DMS79 (cell line): ENCODE results near the gene MTA3.
"Not testable (repeated sequence)": the region's sequence is repeated elsewhere in the genome, so short reads cannot be mapped to it uniquely, and the experiment has no call there.

Source experiments
- DNase-seq: peaks from one replicate; lab custom pipeline; 2025; lab: John Stamatoyannopoulos, UW

MTA3 gene

GRCh38 chr2:42613281-42614064 lies 45.0 kb downstream of the MTA3 start:
- no peak for DNase-seq

- DNase-seq = no peak
Observed at GRCh38 chr2:42614838-42615237, 46.4 kb downstream of the MTA3 start.

DNA sequence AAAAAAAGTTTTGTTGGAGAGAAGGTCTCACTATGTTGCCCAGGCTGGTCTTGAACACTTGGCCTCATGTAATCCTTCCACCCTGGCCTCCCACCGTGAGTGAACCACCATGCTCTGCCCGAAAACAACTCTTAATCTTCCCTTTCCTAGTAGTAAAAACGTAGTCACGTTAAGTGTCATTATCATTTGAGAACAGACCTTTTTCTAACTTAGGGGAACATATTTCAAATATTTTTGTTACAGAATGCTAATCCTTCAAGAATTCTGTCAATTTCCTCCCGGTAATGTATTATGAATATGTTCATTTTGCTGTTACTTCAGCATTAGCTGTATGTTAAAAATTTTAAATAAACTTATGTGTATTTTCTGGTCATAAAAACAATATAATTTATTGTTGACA lies 49.7 kb downstream of the MTA3 start:
- DNase-seq = no peak

DNA sequence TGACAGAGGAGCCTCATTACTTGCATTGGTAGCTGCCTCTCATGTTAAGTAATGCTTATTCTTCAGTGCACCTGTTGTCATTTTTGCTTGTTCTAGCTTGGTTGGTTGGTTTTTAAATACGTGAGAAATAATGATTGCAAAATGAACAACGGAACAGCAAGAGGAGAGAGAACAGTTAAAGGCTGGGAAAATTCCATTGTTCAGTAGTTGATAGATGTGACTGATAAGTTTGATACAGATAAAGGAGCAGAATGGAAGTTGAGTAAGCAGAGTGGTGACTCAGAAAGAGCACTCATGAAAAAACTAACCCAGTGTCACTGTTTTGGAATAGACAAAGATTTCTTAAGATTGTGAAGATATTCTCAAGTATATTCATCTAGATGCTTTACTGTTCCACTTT lies 50.5 kb downstream of the MTA3 start:
- DNase-seq = no peak

GRCh38 chr2:42621626-42622025 lies 53.2 kb downstream of the MTA3 start:
- DNase-seq = not testable (repeated sequence)

- DNase-seq = no peak
Observed at GRCh38 chr2:42622943-42623676, 54.7 kb downstream of the MTA3 start.

DNA sequence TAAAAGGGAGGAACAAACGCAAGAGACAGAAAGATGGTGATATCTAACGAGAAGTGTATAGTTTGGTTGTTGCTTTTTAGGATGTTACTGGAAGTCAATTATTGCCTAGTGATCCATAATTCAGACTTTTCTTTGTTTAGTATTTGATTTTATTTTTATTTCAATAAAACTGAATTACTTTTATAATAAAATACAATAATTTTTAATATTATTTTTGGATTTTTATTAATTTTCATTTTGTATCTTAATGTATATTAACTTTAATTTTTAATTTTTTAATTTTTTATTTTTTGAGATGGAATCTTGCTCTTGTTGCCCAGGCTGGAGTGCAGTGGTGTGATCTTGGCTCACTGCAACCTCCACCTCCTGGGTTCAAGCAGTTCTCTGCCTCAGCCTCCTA lies 55.6 kb downstream of the MTA3 start:
- no peak for DNase-seq

DNA sequence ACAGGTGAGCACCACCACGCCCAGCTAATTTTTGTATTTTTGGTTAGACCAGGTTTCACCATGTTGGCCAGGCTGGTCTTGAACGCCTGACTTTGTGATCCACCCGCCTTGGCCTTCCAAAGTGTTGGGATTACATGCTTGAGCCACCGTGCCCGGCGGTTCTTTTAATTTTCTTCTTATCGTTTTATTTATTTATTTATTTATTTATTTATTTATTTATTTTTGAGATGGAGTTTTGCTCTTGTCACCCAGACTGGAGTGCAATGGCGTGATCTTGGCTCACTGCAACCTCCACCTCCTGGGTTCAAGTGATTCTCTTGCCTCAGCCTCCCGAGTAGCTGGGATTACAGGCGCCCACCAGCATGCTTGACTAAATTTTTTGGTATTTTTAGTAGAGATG lies 59.6 kb downstream of the MTA3 start:
- not testable (repeated sequence) for DNase-seq

DNA sequence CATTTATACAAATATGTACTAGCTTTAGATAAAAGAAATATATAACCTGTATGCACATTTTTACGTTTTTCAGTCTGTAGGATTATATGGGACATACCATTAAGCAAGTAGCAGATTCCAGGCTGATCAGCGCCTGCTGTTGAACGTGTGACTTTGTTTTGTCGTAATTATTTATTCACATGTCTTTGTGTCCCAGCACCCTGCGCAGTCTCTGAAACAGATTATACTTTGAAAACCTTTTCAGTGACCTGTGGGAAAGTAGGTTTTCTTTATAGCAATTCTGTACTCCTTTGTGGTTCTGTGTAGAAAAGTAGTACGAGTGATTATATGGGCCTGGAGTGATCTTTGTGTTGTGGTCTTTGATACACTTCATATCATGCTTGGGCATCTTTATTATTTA lies 68.5 kb downstream of the MTA3 start:
- no peak for DNase-seq

DNA sequence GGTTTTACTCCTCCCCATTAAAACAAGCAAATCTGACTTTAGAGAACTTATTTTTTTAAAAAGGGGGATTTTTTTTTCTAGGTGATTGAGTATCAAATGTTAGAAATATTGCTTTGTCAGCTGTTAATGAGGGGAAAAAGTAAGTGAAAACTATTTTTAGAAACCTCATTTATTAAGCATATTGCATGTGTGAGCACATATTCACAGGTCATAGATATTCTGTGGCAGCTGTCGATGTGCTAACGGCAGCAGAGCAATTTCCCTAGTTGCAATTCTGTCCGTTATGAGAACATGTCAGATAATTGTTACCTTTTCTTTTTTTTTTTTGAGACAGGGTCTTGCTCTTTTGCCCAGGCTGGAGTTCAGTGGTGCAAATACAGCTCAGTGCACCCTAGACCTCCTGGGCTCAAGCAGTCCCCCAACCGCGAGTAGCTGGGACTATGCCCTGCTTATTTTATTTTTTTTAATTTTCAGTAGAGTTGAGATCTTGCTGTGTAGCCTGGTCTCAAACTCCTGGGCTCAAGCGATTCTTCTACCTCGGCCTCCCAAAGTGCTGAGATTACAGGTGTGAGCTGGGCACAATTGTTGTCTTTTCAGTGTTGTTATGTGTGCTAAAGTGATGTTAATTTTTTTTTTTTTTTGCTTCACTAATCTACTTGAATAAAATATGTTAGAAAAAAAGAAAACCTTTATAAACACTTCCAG lies 69.8 kb downstream of the MTA3 start:
- no peak for DNase-seq

DNA sequence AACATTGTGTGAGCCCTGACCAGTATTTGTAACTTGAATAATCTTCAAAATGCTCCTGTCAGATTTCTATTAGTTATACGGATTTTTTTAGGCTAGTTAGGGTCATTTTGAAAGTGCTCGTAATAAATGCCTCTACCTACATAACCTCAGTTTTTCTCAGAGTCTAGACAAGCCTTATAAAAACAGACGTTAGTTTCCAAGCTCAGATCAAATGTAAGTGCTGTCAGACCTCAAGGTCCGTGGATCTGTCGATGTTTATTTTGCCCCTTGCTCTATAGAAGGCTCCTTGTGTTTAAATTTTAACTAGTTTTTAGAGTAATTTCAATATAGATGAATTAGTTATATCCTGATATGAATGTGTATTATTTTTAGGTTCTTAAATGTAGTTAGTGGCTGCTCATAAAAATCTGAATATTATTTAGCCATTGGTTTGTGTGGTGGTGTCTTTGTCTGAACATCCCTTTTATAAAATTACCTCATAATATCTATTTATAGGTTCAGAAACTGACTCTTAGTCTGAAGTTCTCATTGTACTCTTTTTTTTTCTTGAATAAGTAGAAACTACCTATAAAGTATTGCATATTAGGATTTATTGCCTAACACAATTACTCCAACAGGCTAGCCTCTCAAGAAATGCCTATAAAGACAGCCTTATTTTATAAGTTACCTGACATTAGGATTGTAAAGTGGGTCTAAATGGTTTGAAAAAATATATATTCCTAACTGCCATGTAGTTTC lies 71.1 kb downstream of the MTA3 start:
- DNase-seq = no peak

DNA sequence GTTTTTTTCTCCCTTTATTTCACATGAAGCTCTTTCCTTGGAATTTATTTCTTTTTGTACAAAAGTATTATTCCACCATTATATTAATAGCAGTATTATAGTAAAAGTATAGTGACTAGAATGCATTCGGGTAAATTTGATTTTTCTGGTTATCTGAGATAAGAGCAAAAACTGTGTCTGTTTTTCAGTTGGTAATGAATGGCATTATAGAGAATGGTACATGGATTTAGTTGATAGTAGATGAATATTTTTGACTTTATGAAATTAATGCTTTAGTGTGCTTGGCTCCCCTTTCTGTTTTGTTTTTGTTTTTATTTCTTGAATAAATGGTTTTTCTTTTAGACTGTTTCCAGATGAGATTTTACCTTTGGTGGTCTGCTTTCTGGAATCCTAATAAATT lies 71.8 kb downstream of the MTA3 start:
- DNase-seq = no peak

DNA sequence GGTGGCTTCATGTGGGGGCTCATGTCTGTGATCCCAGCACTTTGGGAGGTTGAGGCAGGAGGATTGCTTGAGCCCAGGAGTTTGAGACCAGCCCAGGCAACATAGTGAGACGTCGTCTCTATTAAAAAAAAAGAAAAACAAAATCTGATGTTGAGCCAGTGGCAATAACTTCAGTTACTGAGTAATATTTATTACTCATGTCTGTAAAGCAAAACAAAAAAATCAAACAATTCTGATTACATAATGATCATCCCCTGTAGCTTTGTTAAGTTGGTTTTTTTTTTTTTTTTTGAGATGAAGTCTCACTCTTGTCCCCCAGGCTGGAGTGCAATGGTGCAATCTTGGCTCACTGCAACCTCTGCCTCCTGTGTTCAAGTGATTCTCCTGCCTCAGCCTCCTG lies 73.9 kb downstream of the MTA3 start:
- DNase-seq = not testable (repeated sequence)

DNA sequence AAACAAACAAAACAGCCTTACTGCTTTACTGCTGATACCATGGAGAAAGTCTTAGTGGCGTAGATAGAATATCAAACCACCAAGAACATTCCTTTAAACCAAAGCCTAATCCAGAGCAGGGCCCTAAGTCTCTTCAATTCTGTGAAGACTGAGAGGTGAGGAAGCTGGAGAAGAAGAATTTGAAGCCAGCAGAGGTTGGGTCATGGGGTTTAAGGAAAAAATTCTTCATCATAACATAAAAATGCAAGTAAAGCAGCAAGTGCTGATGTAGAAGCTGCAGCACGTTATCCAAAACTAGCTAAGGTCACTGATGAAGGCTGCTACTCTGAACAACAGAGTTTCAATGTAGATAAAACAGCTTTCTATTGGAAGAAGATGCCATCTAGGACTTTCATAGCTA lies 77.1 kb downstream of the MTA3 start:
- DNase-seq = no peak

DNA sequence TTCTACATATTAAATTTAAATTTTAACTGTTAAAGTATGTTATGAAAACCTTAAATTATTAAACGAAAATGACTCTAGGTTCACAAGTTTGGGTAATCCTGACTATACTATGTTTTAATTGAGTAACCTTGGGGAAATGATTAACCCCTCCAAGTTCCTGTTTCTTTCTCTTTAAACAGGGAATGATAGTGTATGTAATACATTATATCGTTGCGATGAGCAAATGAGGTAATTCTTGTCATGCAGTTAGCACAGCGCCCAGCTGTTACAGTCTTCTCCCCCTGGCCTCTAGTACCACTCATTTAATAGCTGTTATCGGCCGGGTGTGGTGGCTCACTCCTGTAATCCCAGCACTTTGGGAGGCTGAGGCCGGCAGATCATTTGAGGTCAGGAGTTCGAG lies 80.4 kb downstream of the MTA3 start:
- no peak for DNase-seq

DNA sequence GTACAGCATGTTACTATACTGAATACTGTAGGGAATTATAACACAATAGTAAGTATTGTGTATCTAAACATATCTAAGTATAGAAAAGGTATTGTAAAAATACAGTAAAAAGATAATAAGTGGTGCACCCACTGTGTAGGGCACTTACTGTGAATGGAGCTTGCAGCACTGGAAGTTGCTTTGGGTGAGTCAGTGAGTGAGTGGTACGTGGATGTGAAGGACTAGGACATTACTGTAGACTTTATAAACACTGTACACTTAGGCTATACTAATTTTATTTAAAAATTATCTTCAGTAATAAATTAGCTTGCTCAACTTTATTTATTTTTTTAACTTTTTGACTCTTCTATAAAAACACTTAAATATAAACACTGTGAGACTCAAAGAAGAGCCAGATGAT lies 82.6 kb downstream of the MTA3 start:
- no peak for DNase-seq

DNA sequence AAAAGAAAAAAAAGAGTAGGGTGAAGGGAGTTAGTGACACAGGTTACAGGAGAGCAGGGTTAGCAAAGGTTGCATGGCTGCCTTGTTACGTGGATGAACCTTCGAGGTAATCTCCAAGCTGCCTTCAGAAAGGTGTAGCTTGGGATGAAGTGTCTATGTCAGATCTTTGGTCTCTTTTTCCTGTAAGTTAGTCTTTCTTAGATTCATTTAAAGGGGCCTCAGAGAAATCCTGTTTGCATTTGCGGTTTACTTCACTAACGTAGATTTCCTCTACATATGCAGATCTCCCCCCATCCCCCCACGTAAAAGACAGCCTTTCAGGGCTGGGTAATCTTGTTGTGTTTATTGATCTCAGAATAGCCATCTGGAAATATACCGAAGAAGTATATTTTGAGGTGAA lies 83.7 kb downstream of the MTA3 start:
- DNase-seq = no peak

- DNase-seq = no peak
Observed at GRCh38 chr2:42653039-42653438, 84.6 kb downstream of the MTA3 start.

DNA sequence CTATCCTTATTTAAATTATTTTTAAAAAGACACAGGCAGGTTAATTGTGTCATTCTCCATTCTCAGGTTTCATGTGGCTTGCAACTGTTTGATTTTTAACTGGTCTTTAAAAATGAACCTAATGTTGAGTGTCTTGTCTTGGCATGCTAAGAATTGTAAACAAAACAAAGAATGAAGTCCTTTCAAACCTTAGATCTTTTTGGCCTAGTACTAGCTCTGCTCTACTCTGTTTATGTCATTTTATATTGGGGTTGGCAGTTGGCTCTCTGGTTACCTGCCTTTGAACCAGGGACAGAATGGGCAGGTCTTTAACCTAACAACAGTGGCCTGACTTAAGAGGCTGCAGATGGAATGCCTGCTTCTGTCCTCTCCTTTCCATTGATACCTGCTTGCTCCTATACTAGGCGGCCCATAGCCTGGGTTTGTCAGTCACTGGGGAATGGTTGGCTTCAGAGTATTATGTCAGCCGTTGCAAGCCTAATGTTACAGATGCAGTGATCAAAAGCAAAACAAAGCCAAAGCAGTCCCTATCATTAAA lies 85.5 kb downstream of the MTA3 start:
- DNase-seq = no peak

- no peak for DNase-seq
Observed at GRCh38 chr2:42658306-42658705, 89.9 kb downstream of the MTA3 start.

DNA sequence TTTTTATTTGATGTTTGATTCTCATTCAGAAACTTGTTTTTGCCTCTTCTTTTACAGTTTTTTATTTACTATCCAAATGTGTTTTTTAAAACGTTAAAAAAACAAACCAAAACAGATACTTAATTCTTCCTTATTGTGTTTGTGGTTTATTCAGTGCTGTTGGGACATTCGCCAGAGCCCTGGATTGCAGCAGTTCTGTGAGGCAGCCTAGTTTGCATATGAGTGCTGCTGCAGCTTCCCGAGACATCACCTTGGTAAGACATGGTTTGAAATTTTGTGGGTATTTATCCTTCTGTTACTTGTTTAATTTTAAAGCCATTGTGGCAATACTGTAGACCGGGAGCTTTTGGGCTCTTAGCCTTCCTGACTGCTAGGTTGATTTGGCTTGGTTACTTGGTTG lies 91.2 kb downstream of the MTA3 start:
- DNase-seq = no peak
